ENCODE measurements around the gene ANKRD16.
"Not testable (repeated sequence)": the region's sequence is repeated elsewhere in the genome, so short reads cannot be mapped to it uniquely, and the experiment has no call there.

Gene ANKRD16

GRCh38 chr10:5889624-5890451 is at the start of gene ANKRD16, which contains the start of gene FBH1:
Gene ANKRD16, minus strand, starts transcription at chr10:5889893. Its CDS starts 539 bp downstream, at chr10:5889354.
Gene FBH1, plus strand, starts transcription at chr10:5890243. Its CDS starts 103 bp downstream, at chr10:5890346.
- peak; percentile 96 for DNase-seq (ENCODE audit: low read depth)

GRCh38 chr10:5938291-5938690 is 48.6 kb upstream of the ANKRD16 start:
- no peak for DNase-seq (ENCODE audit: low read depth)

- DNase-seq (ENCODE audit: low read depth) = no peak
These were observed 47.3 kb upstream of the ANKRD16 start for GRCh38 chr10:5937016-5937415.

- DNase-seq (ENCODE audit: low read depth) = no peak
These were observed 45.9 kb upstream of the ANKRD16 start for GRCh38 chr10:5935628-5936027.

GRCh38 chr10:5933909-5934546 is 44.3 kb upstream of the ANKRD16 start:
- no peak for DNase-seq (ENCODE audit: low read depth)

- no peak for DNase-seq (ENCODE audit: low read depth)
These were observed 42.7 kb upstream of the ANKRD16 start for GRCh38 chr10:5932345-5932744.

GRCh38 chr10:5930272-5930671 is 40.6 kb upstream of the ANKRD16 start:
- no peak for DNase-seq (ENCODE audit: low read depth)

- no peak for DNase-seq (ENCODE audit: low read depth)
These were observed 39.7 kb upstream of the ANKRD16 start for GRCh38 chr10:5929442-5929841.

- DNase-seq (ENCODE audit: low read depth) = no peak
These were observed 37.6 kb upstream of the ANKRD16 start for GRCh38 chr10:5927306-5927705.

- DNase-seq (ENCODE audit: low read depth) = no peak
These were observed 35.2 kb upstream of the ANKRD16 start for GRCh38 chr10:5924889-5925288.

GRCh38 chr10:5921746-5922145 is 32.1 kb upstream of the ANKRD16 start:
- DNase-seq (ENCODE audit: low read depth) = no peak

- DNase-seq (ENCODE audit: low read depth) = no peak
These were observed 29.9 kb upstream of the ANKRD16 start for GRCh38 chr10:5919568-5919967.

- DNase-seq (ENCODE audit: low read depth) = no peak
These were observed 29.1 kb upstream of the ANKRD16 start for GRCh38 chr10:5918763-5919162.

- no peak for DNase-seq (ENCODE audit: low read depth)
These were observed 27.6 kb upstream of the ANKRD16 start for GRCh38 chr10:5917305-5917704.

GRCh38 chr10:5915451-5915850 is 25.8 kb upstream of the ANKRD16 start:
- no peak for DNase-seq (ENCODE audit: low read depth)

- no peak for DNase-seq (ENCODE audit: low read depth)
These were observed 24.0 kb upstream of the ANKRD16 start for GRCh38 chr10:5913736-5914135.

- DNase-seq (ENCODE audit: low read depth) = no peak
These were observed 22.0 kb upstream of the ANKRD16 start for GRCh38 chr10:5911670-5912069.

- DNase-seq (ENCODE audit: low read depth) = no peak
These were observed 20.8 kb upstream of the ANKRD16 start for GRCh38 chr10:5910323-5911100.

GRCh38 chr10:5908676-5909075 is 19.0 kb upstream of the ANKRD16 start:
- not testable (repeated sequence) for DNase-seq (ENCODE audit: low read depth)

- DNase-seq (ENCODE audit: low read depth) = no peak
These were observed 17.0 kb upstream of the ANKRD16 start for GRCh38 chr10:5906651-5907050.

GRCh38 chr10:5905854-5906507 is 16.3 kb upstream of the ANKRD16 start:
- no peak for DNase-seq (ENCODE audit: low read depth)

GRCh38 chr10:5904227-5904626 is 14.5 kb upstream of the ANKRD16 start:
- no peak for DNase-seq (ENCODE audit: low read depth)

All from stimulated activated CD8-positive, alpha-beta memory T cell treated with anti-CD3 and anti-CD28 coated beads, Interleukin-7, amount 100 ng/mL, for 24 hours (primary cell).